Esophagus squamous epithelium (tissue), 4 donors: ENCODE data around the gene AUTS2.

ENCODE experiments used
- POLR2A ChIP-seq, 4 donors: fragments of 450-650 bp; IDR thresholded peaks; one replicate each; pipeline ENCODE4 v1.6.1; 2017; ENCODE audit warnings: antibody characterized with exemption in 4 of 4, mild to moderate bottlenecking in 4 of 4, moderate library complexity in 3 of 4
- TF ChIP-seq, protein P1 (sequence below), 6 experiments: fragments of 450-650 bp in 4 of 6; fragments of 200-600 bp in 2 of 6; sonication (generic) in 2 of 6; IDR thresholded peaks; one replicate each; pipeline ENCODE4 v1.5.1; 2016 to 2019; ENCODE audit warnings: antibody characterized with exemption in 6 of 6, mild to moderate bottlenecking in 4 of 6, moderate library complexity in 4 of 6

- TF ChIP-seq, protein P1, sequence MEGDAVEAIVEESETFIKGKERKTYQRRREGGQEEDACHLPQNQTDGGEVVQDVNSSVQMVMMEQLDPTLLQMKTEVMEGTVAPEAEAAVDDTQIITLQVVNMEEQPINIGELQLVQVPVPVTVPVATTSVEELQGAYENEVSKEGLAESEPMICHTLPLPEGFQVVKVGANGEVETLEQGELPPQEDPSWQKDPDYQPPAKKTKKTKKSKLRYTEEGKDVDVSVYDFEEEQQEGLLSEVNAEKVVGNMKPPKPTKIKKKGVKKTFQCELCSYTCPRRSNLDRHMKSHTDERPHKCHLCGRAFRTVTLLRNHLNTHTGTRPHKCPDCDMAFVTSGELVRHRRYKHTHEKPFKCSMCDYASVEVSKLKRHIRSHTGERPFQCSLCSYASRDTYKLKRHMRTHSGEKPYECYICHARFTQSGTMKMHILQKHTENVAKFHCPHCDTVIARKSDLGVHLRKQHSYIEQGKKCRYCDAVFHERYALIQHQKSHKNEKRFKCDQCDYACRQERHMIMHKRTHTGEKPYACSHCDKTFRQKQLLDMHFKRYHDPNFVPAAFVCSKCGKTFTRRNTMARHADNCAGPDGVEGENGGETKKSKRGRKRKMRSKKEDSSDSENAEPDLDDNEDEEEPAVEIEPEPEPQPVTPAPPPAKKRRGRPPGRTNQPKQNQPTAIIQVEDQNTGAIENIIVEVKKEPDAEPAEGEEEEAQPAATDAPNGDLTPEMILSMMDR (IDR thresholded peaks at IDR 0.05), result no peak
- TF ChIP-seq POLR2A (IDR thresholded peaks at IDR 0.05), result no peak
These were observed 944.6 kb downstream of the AUTS2 start for GRCh38 chr7:70542750-70543376.
